ENCODE measurements around the gene UMODL1.

Gene UMODL1

DNA sequence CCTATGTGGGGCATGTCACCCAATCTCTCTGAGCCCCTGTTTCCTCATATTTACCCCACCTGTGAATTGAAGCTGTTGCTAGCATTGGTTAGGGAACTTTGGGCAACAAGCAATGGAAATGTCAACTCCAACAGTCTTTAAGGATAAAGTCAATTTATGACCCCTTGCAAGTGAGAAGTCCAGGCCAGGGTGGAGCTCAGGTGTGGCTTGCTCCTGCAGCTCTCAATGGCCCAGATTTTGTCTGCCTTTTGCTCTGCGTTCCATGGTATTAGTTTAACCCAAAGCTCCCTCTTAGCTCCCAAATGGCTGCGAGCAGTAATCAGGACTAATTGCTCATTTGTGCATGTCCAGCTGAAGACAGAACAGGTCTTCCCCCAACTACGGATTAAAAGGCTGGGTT, 77.5 kb downstream of the UMODL1 start:
- H3K4me1 ChIP-seq (ENCODE audit: control insufficient read depth, insufficient read depth, low read length): no peaks in the 10 kb centered on the region
- CTCF ChIA-PET: interaction anchor here (0.6 to 2.8 kb wide), 9 partner anchors 9 to 941 kb away, joined by 3 to 11 read pairs (median 4); no protein-coding TSS in a partner anchor
- POLR2A ChIA-PET: interaction anchor here (0.5 to 0.7 kb wide), 2 partner anchors 110 to 126 kb away, joined by 3 read pairs; no protein-coding TSS in a partner anchor
- H3K4me3 ChIP-seq (ENCODE audit: low read depth, low read length): no peak overlapping the region
- TF ChIP-seq, protein P1, sequence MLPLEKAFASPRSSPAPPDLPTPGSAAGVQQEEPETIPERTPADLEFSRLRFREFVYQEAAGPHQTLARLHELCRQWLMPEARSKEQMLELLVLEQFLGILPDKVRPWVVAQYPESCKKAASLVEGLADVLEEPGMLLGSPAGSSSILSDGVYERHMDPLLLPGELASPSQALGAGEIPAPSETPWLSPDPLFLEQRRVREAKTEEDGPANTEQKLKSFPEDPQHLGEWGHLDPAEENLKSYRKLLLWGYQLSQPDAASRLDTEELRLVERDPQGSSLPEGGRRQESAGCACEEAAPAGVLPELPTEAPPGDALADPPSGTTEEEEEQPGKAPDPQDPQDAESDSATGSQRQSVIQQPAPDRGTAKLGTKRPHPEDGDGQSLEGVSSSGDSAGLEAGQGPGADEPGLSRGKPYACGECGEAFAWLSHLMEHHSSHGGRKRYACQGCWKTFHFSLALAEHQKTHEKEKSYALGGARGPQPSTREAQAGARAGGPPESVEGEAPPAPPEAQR (tag by site-specific recombination; IDR thresholded peaks at IDR 0.05): no peak
- no peak for TF ChIP-seq HOXD13 (CRISPR knock-in tag; IDR thresholded peaks at IDR 0.05; ENCODE audit: borderline replicate concordance)
- no peak for TF ChIP-seq ZNF544 (tag by site-specific recombination; IDR thresholded peaks at IDR 0.05)
- no peak for TF ChIP-seq GLI4 (tag by site-specific recombination; IDR thresholded peaks at IDR 0.05)
- TF ChIP-seq, protein P2, sequence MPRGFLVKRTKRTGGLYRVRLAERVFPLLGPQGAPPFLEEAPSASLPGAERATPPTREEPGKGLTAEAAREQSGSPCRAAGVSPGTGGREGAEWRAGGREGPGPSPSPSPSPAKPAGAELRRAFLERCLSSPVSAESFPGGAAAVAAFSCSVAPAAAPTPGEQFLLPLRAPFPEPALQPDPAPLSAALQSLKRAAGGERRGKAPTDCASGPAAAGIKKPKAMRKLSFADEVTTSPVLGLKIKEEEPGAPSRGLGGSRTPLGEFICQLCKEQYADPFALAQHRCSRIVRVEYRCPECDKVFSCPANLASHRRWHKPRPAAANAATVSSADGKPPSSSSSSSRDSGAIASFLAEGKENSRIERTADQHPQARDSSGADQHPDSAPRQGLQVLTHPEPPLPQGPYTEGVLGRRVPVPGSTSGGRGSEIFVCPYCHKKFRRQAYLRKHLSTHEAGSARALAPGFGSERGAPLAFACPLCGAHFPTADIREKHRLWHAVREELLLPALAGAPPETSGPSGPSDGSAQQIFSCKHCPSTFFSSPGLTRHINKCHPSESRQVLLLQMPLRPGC (tag by site-specific recombination; IDR thresholded peaks at IDR 0.05): no peak
- no peak for TF ChIP-seq ZNF202 (tag by site-specific recombination; IDR thresholded peaks at IDR 0.05; ENCODE audit: borderline replicate concordance)
- TF ChIP-seq ZEB2 (tag by site-specific recombination; IDR thresholded peaks at IDR 0.05): no peak
- TF ChIP-seq ZBTB1 (tag by site-specific recombination; IDR thresholded peaks at IDR 0.05): no peak
- no peak for TF ChIP-seq ZNF658 (tag by site-specific recombination; IDR thresholded peaks at IDR 0.05)
- no peak for TF ChIP-seq ZSCAN16 (tag by site-specific recombination; IDR thresholded peaks at IDR 0.05)
- no peak for TF ChIP-seq ZNF133 (tag by site-specific recombination; IDR thresholded peaks at IDR 0.05)
- TF ChIP-seq BCL11A (tag by site-specific recombination; IDR thresholded peaks at IDR 0.05; ENCODE audit: low read depth): no peak
- no peak for TF ChIP-seq ZBTB17 (tag by site-specific recombination; IDR thresholded peaks at IDR 0.05)
- TF ChIP-seq ZNF426 (tag by site-specific recombination; IDR thresholded peaks at IDR 0.05): no peak
- TF ChIP-seq, protein P3, sequence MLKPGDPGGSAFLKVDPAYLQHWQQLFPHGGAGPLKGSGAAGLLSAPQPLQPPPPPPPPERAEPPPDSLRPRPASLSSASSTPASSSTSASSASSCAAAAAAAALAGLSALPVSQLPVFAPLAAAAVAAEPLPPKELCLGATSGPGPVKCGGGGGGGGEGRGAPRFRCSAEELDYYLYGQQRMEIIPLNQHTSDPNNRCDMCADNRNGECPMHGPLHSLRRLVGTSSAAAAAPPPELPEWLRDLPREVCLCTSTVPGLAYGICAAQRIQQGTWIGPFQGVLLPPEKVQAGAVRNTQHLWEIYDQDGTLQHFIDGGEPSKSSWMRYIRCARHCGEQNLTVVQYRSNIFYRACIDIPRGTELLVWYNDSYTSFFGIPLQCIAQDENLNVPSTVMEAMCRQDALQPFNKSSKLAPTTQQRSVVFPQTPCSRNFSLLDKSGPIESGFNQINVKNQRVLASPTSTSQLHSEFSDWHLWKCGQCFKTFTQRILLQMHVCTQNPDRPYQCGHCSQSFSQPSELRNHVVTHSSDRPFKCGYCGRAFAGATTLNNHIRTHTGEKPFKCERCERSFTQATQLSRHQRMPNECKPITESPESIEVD (tag by site-specific recombination; IDR thresholded peaks at IDR 0.05): no peak
- no peak for TF ChIP-seq IKZF3 (tag by site-specific recombination; IDR thresholded peaks at IDR 0.05)
- TF ChIP-seq, protein P4, sequence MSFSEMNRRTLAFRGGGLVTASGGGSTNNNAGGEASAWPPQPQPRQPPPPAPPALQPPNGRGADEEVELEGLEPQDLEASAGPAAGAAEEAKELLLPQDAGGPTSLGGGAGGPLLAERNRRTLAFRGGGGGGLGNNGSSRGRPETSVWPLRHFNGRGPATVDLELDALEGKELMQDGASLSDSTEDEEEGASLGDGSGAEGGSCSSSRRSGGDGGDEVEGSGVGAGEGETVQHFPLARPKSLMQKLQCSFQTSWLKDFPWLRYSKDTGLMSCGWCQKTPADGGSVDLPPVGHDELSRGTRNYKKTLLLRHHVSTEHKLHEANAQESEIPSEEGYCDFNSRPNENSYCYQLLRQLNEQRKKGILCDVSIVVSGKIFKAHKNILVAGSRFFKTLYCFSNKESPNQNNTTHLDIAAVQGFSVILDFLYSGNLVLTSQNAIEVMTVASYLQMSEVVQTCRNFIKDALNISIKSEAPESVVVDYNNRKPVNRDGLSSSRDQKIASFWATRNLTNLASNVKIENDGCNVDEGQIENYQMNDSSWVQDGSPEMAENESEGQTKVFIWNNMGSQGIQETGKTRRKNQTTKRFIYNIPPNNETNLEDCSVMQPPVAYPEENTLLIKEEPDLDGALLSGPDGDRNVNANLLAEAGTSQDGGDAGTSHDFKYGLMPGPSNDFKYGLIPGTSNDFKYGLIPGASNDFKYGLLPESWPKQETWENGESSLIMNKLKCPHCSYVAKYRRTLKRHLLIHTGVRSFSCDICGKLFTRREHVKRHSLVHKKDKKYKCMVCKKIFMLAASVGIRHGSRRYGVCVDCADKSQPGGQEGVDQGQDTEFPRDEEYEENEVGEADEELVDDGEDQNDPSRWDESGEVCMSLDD (tag by site-specific recombination; IDR thresholded peaks at IDR 0.05): no peak
- no peak for TF ChIP-seq ZNF501 (tag by site-specific recombination; IDR thresholded peaks at IDR 0.05)
- TF ChIP-seq KLF8 (tag by site-specific recombination; IDR thresholded peaks at IDR 0.05): no peak
- no peak for TF ChIP-seq ZNF529 (tag by site-specific recombination; IDR thresholded peaks at IDR 0.05; ENCODE audit: insufficient replicate concordance)
- H3K27ac ChIP-seq (ENCODE audit: extremely low read depth, low read depth, low read length): no peak overlapping the region
- H3K9me3 ChIP-seq (ENCODE audit: control insufficient read depth, insufficient read depth, low read depth, low read length): no peaks in the 10 kb centered on the region
- no peaks in the 10 kb centered on the region for H3K36me3 ChIP-seq (ENCODE audit: control insufficient read depth in 2 of 2, insufficient read depth in 1 of 2, low read length in 2 of 2)

Measured in HEK293 (cell line).